Ovary (tissue), 9 donors: ENCODE results near the gene PPP1R9B. TPM values are rescaled to one million over a fixed set of nuclear protein-coding genes. Genes with fewer than 3 reads are reported as not detected.

Experiments
- DNase-seq, 5 donors: peaks; one replicate each; pipeline ENCODE4 v3.0.0-alpha.2; 2019 to 2020
- H3K27ac ChIP-seq, 2 donors: fragments of 200-600 bp; one replicate each; pipeline versions ENCODE4 v1.5.1 to v1.8.0; 2019 to 2022
- H3K27me3 ChIP-seq: fragments of 200-600 bp; one replicate; pipeline ENCODE4 v1.8.0; 2022
- H3K36me3 ChIP-seq: fragments of 200-600 bp; sonication (generic); one replicate; pipeline ENCODE4 v1.5.1; 2019
- H3K4me1 ChIP-seq: one replicate; pipeline ENCODE4 v1.8.1; 2013; ENCODE audit warnings: mild to moderate bottlenecking, moderate library complexity; ENCODE audit not compliant: insufficient read depth
- H3K4me3 ChIP-seq: fragments of 200-600 bp; sonication (generic); one replicate; pipeline ENCODE4 v1.5.1; 2017
- H3K9me3 ChIP-seq, 2 donors: fragments of 200-600 bp in 1 of 2; sonication (generic) in 1 of 2; one replicate each; pipeline versions ENCODE4 v1.5.1 to v1.8.1; 2013 to 2019; ENCODE audit warnings: mild to moderate bottlenecking in 1 of 2, moderate library complexity in 1 of 2
- CTCF ChIP-seq, 3 donors: fragments of 450-650 bp in 2 of 3; fragments of 200-600 bp in 1 of 3; IDR thresholded peaks; one replicate each; pipeline versions ENCODE4 v1.5.1 to v1.8.0; 2016 to 2022; ENCODE audit warnings: antibody characterized with exemption in 3 of 3, mild to moderate bottlenecking in 1 of 3
- EP300 ChIP-seq: sonication (generic); formaldehyde crosslinking; IDR thresholded peaks from one replicate; pipeline ENCODE4 v1.6.1; 2017; ENCODE audit warnings: antibody characterized with exemption
- POLR2A ChIP-seq: fragments of 450-650 bp; IDR thresholded peaks from one replicate; pipeline ENCODE4 v1.6.1; 2017; ENCODE audit warnings: antibody characterized with exemption, mild to moderate bottlenecking, moderate library complexity
- WGBS, 3 donors: extraction: QIAGEN DNeasy Blood & Tissue Kit in 1 of 3; methylation state at CpG; one replicate each; pipeline versions ENCODE4 v1.1.5 to v1.1.7; 2013 to 2017; 5-methylcytosine and 5-hydroxymethylcytosine counted together
- intact Hi-C, 4 donors: fragments of 100-400 bp; cut with DNase I; formaldehyde crosslinking; loops; one replicate each; pipeline versions ENCODE4 v1.11.0 to v1.15.1; 2022 to 2023
- polyA plus RNA-seq, 2 donors: library from polyadenylated mRNA; stranded (reverse); fragments of 200-250 nt in 1 of 2; fragments of 350-450 nt in 1 of 2; fragmentation: Illumina TruSeq in 1 of 2; extraction: RNeasy Lipid Tissue Mini Kit (QIAGEN cat#74804) in 1 of 2; gene quantifications; one replicate each; pipeline ENCODE4 v1.2.3, GENCODE V29; 2013 to 2014
- total RNA-seq, 7 donors: library from RNA; depleted of rRNA in 2 of 7; stranded (reverse); fragments of >200 nt in 2 of 7; fragmentation: NEBNext Ultra II Directional in 3 of 7; extraction: Animal tissue kit (Norgen Biotek cat#: 25700) in 3 of 7; gene quantifications; one replicate each; pipeline versions ENCODE4 v1.1.0 to v1.2.4, GENCODE V29; 2016 to 2023
- donor health status: DM: no; HTN: no; CAD: no; lungs with moderate emphysema.
- donor health status: DM: no; HTN: no; CAD: no.
- donor health status: Bipolar disorder and iron deficiency.
- donor health status: DM: yes; HTN: yes; CAD: no.
- donor health status: DM: no; HTN: no; CAD: no.
- donor health status: DM: yes; HTN: yes; CAD: no.

The PPP1R9B gene
- total and polyA plus RNA-seq, 9 donors, result 14.8 to 109 (median 64.3) TPM

GRCh38 chr17:50129353-50129727 lies 21.1 kb downstream of the PPP1R9B start:
- Histone ChIP-seq H3K27ac (peak overlapping the region in 1 of 2 donors; percentile 33), H3K9me3 (no peaks in the 10 kb centered on the region), H3K4me3 (peak overlapping the region; percentile 32), H3K27me3 (no peaks in the 10 kb centered on the region), H3K36me3 (no peaks in the 10 kb centered on the region), H3K4me1 (peaks cover 6% of the 10 kb centered on the region)
- DNase-seq, result no peak
- no peak for TF ChIP-seq EP300
- TF ChIP-seq POLR2A, result no peak
- TF ChIP-seq CTCF (IDR thresholded peaks at IDR 0.05), result no peak
- 1 to 4% (median 1%) methylated on average over 4 to 31 of the region's 31 CpGs for WGBS, 3 donors
- intact Hi-C loops, result no loop called here

GRCh38 chr17:50128441-50129352 lies 21.8 kb downstream of the PPP1R9B start:
- H3K9me3 ChIP-seq, result no peaks in the 10 kb centered on the region
- 9 to 13% (median 9%) methylated on average over 30 to 32 of the region's 32 CpGs for WGBS, 3 donors
- no peaks in the 10 kb centered on the region for H3K36me3 ChIP-seq
- peaks cover 10% of the 10 kb centered on the region for H3K4me1 ChIP-seq
- peak overlapping the region; percentile 32 for H3K4me3 ChIP-seq
- no peak for TF ChIP-seq POLR2A
- TF ChIP-seq CTCF (IDR thresholded peaks at IDR 0.05), result no peak
- TF ChIP-seq EP300, result no peak
- H3K27ac ChIP-seq, result peak overlapping the region in 1 of 2 donors; percentile 33
- peak in 1 of 5 donors; percentile 29 for DNase-seq
- H3K27me3 ChIP-seq, result no peaks in the 10 kb centered on the region
- intact Hi-C loops, result no loop called here

- Histone ChIP-seq H3K9me3 (no peaks in the 10 kb centered on the region), H3K4me1 (peaks cover 12% of the 10 kb centered on the region), H3K27me3 (no peaks in the 10 kb centered on the region), H3K36me3 (no peaks in the 10 kb centered on the region), H3K27ac (no peak overlapping the region), H3K4me3 (no peak overlapping the region)
- TF ChIP-seq EP300 (no peak), CTCF (IDR thresholded peaks at IDR 0.05) (no peak), POLR2A (no peak)
- WGBS, 3 donors, result 77 to 82% (median 81%) methylated on average over 6 of the region's 6 CpGs
- no peak for DNase-seq
- intact Hi-C loops, result no loop called here
These were observed 22.6 kb downstream of the PPP1R9B start for GRCh38 chr17:50127697-50128361.

- intact Hi-C loops, result no loop called here
- no peak for DNase-seq
- WGBS, 3 donors, result 89 to 94% (median 89%) methylated on average over 4 of the region's 4 CpGs
These were observed 25.0 kb downstream of the PPP1R9B start for GRCh38 chr17:50125420-50125997.

More at GRCh38 chr17:50125420-50125997, 25.0 kb downstream of the PPP1R9B start:
- H3K4me1 ChIP-seq, result peaks cover 12% of the 10 kb centered on the region
- H3K4me3 ChIP-seq, result no peak overlapping the region
- no peak for TF ChIP-seq CTCF (IDR thresholded peaks at IDR 0.05)
- TF ChIP-seq POLR2A, result no peak
- no peak for TF ChIP-seq EP300
- no peaks in the 10 kb centered on the region for H3K36me3 ChIP-seq
- no peak overlapping the region for H3K27ac ChIP-seq
- H3K27me3 ChIP-seq, result no peaks in the 10 kb centered on the region
- no peaks in the 10 kb centered on the region for H3K9me3 ChIP-seq
